ENCODE data around the gene PDHX.

DNA sequence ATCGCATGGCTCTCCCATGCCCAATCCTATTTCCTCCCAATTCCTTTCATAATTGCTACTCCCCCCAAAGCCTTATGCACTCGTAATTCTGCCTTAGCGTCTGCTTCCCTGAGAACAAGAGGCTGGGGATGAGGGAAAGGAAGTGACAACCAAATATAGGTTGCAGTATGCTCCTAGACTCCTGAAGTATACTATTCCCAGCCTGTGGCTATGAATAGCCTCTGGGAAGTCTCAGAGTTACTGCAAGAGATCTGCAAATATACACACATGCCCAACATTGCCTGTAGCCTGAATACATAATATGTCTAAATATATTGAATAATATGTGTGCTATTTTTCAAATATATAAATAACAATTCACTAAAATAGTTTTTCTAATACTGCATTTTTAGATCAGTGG lies 126.5 kb downstream of the PDHX start:
- TF ChIP-seq RARB (CRISPR knock-in tag; IDR thresholded peaks at IDR 0.05) = no peak
- TF ChIP-seq ISL1 (CRISPR knock-in tag; IDR thresholded peaks at IDR 0.05) = no peak
- TF ChIP-seq, protein P1, sequence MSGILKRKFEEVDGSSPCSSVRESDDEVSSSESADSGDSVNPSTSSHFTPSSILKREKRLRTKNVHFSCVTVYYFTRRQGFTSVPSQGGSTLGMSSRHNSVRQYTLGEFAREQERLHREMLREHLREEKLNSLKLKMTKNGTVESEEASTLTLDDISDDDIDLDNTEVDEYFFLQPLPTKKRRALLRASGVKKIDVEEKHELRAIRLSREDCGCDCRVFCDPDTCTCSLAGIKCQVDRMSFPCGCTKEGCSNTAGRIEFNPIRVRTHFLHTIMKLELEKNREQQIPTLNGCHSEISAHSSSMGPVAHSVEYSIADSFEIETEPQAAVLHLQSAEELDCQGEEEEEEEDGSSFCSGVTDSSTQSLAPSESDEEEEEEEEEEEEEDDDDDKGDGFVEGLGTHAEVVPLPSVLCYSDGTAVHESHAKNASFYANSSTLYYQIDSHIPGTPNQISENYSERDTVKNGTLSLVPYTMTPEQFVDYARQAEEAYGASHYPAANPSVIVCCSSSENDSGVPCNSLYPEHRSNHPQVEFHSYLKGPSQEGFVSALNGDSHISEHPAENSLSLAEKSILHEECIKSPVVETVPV (CRISPR knock-in tag; IDR thresholded peaks at IDR 0.05) = no peak
- no peak for TF ChIP-seq CSDC2 (CRISPR knock-in tag; IDR thresholded peaks at IDR 0.05)
- TF ChIP-seq, protein P2, sequence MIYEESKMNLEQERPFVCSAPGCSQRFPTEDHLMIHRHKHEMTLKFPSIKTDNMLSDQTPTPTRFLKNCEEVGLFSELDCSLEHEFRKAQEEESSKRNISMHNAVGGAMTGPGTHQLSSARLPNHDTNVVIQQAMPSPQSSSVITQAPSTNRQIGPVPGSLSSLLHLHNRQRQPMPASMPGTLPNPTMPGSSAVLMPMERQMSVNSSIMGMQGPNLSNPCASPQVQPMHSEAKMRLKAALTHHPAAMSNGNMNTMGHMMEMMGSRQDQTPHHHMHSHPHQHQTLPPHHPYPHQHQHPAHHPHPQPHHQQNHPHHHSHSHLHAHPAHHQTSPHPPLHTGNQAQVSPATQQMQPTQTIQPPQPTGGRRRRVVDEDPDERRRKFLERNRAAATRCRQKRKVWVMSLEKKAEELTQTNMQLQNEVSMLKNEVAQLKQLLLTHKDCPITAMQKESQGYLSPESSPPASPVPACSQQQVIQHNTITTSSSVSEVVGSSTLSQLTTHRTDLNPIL (CRISPR knock-in tag; IDR thresholded peaks at IDR 0.05; ENCODE audit: low read depth) = no peak
- TF ChIP-seq ZFP3 (CRISPR knock-in tag; IDR thresholded peaks at IDR 0.05) = no peak
- no peak for TF ChIP-seq ZNF8 (CRISPR knock-in tag; IDR thresholded peaks at IDR 0.05)
- no peak for TF ChIP-seq OSR1 (CRISPR knock-in tag; IDR thresholded peaks at IDR 0.05)
- TF ChIP-seq, protein P3, sequence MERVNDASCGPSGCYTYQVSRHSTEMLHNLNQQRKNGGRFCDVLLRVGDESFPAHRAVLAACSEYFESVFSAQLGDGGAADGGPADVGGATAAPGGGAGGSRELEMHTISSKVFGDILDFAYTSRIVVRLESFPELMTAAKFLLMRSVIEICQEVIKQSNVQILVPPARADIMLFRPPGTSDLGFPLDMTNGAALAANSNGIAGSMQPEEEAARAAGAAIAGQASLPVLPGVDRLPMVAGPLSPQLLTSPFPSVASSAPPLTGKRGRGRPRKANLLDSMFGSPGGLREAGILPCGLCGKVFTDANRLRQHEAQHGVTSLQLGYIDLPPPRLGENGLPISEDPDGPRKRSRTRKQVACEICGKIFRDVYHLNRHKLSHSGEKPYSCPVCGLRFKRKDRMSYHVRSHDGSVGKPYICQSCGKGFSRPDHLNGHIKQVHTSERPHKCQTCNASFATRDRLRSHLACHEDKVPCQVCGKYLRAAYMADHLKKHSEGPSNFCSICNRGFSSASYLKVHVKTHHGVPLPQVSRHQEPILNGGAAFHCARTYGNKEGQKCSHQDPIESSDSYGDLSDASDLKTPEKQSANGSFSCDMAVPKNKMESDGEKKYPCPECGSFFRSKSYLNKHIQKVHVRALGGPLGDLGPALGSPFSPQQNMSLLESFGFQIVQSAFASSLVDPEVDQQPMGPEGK (CRISPR knock-in tag; IDR thresholded peaks at IDR 0.05; ENCODE audit: borderline replicate concordance) = no peak
- TF ChIP-seq TCF4 (CRISPR knock-in tag; IDR thresholded peaks at IDR 0.05; ENCODE audit: borderline replicate concordance) = no peak
- TF ChIP-seq, protein P4, sequence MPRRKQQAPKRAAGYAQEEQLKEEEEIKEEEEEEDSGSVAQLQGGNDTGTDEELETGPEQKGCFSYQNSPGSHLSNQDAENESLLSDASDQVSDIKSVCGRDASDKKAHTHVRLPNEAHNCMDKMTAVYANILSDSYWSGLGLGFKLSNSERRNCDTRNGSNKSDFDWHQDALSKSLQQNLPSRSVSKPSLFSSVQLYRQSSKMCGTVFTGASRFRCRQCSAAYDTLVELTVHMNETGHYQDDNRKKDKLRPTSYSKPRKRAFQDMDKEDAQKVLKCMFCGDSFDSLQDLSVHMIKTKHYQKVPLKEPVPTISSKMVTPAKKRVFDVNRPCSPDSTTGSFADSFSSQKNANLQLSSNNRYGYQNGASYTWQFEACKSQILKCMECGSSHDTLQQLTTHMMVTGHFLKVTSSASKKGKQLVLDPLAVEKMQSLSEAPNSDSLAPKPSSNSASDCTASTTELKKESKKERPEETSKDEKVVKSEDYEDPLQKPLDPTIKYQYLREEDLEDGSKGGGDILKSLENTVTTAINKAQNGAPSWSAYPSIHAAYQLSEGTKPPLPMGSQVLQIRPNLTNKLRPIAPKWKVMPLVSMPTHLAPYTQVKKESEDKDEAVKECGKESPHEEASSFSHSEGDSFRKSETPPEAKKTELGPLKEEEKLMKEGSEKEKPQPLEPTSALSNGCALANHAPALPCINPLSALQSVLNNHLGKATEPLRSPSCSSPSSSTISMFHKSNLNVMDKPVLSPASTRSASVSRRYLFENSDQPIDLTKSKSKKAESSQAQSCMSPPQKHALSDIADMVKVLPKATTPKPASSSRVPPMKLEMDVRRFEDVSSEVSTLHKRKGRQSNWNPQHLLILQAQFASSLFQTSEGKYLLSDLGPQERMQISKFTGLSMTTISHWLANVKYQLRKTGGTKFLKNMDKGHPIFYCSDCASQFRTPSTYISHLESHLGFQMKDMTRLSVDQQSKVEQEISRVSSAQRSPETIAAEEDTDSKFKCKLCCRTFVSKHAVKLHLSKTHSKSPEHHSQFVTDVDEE (CRISPR knock-in tag; IDR thresholded peaks at IDR 0.05) = no peak
- TF ChIP-seq ESRRG (CRISPR knock-in tag; IDR thresholded peaks at IDR 0.05) = no peak
- no peak for TF ChIP-seq BACH2 (CRISPR knock-in tag; IDR thresholded peaks at IDR 0.05; ENCODE audit: borderline replicate concordance)
- no peak for TF ChIP-seq ARNTL (CRISPR knock-in tag; IDR thresholded peaks at IDR 0.05; ENCODE audit: borderline replicate concordance, low read depth)
